ENCODE results near the gene NHSL2. TPM values are rescaled to one million over a fixed set of nuclear protein-coding genes. Genes with fewer than 3 reads are reported as not detected.

Gene NHSL2
- total RNA-seq, 1 experiment from 2014 or later: not detected

- TF ChIP-seq CTCF (conservative IDR thresholded peaks at IDR 0.05): no peak
- no peak for TF ChIP-seq EZH2 (IDR thresholded peaks at IDR 0.05; ENCODE audit: low read depth)
- no peak overlapping the region for H2AFZ ChIP-seq
- H3F3A ChIP-seq (ENCODE audit: insufficient read depth, low read depth): no peaks in the 10 kb centered on the region
- no TSS peak for BruUV-seq (replicated peaks)
- H3K36me3 ChIP-seq (ENCODE audit: low read depth): no peaks in the 10 kb centered on the region
- CTCF ChIA-PET: no interaction called here
- H3K9me3 ChIP-seq (ENCODE audit: insufficient read depth, low read depth): no peaks in the 10 kb centered on the region
- peaks cover 58% of the 10 kb centered on the region for H3K27me3 ChIP-seq (ENCODE audit: insufficient read depth, low read depth)
- no peaks in the 10 kb centered on the region for H3K9me2 ChIP-seq (ENCODE audit: insufficient read depth)
- POLR2A ChIA-PET (ENCODE audit: unreplicated experiment): no interaction called here
- intact Hi-C loops (cut with micrococcal nuclease; ENCODE audit: unreplicated experiment): no loop called here
- no peak overlapping the region for H3K4me2 ChIP-seq
- H4K20me1 ChIP-seq (ENCODE audit: insufficient read depth): no peaks in the 10 kb centered on the region
- no peaks in the 10 kb centered on the region for H3K4me1 ChIP-seq (replicated peaks; ENCODE audit: insufficient read depth)
- DNase-seq: no peak
- no peak overlapping the region for H3K4me3 ChIP-seq
- no peaks in the 10 kb centered on the region for H3K79me2 ChIP-seq (ENCODE audit: low read depth)
- no peak overlapping the region for H3K27ac ChIP-seq
Observed at GRCh38 chrX:71927040-71927439, 16.4 kb downstream of the NHSL2 start.

GRCh38 chrX:71928856-71929255 lies 18.2 kb downstream of the NHSL2 start:
- intact Hi-C loops (cut with micrococcal nuclease; ENCODE audit: unreplicated experiment): no loop called here
- no peak for TF ChIP-seq CTCF (conservative IDR thresholded peaks at IDR 0.05)

GRCh38 chrX:71930298-71930697 lies 19.7 kb downstream of the NHSL2 start:
- POLR2A ChIA-PET (ENCODE audit: unreplicated experiment): no interaction called here

More at GRCh38 chrX:71928856-71929255, 18.2 kb downstream of the NHSL2 start:
- ChIA-PET POLR2A (ENCODE audit: unreplicated experiment) (no interaction called here), CTCF (no interaction called here)
- H4K20me1 ChIP-seq (ENCODE audit: insufficient read depth): no peaks in the 10 kb centered on the region
- H3K4me2 ChIP-seq: no peak overlapping the region
- no peaks in the 10 kb centered on the region for H3K36me3 ChIP-seq (ENCODE audit: low read depth)
- H3K27me3 ChIP-seq (ENCODE audit: insufficient read depth, low read depth): peaks cover 65% of the 10 kb centered on the region
- H3K79me2 ChIP-seq (ENCODE audit: low read depth): no peaks in the 10 kb centered on the region
- H2AFZ ChIP-seq: no peak overlapping the region
- H3K9me3 ChIP-seq (ENCODE audit: insufficient read depth, low read depth): no peaks in the 10 kb centered on the region
- H3K9me2 ChIP-seq (ENCODE audit: insufficient read depth): no peaks in the 10 kb centered on the region
- no peak overlapping the region for H3K27ac ChIP-seq
- no peaks in the 10 kb centered on the region for H3K4me1 ChIP-seq (replicated peaks; ENCODE audit: insufficient read depth)
- H3K4me3 ChIP-seq: no peak overlapping the region
- H3F3A ChIP-seq (ENCODE audit: insufficient read depth, low read depth): no peaks in the 10 kb centered on the region
- no peak for DNase-seq
- no TSS peak for BruUV-seq (replicated peaks)

More at GRCh38 chrX:71930298-71930697, 19.7 kb downstream of the NHSL2 start:
- intact Hi-C loops (cut with micrococcal nuclease; ENCODE audit: unreplicated experiment): no loop called here
- CTCF ChIA-PET: no interaction called here
- Histone ChIP-seq H3K9me3 (ENCODE audit: insufficient read depth, low read depth) (no peaks in the 10 kb centered on the region), H3F3A (ENCODE audit: insufficient read depth, low read depth) (no peaks in the 10 kb centered on the region), H3K27me3 (ENCODE audit: insufficient read depth, low read depth) (peaks cover 66% of the 10 kb centered on the region), H3K27ac (no peak overlapping the region), H3K36me3 (ENCODE audit: low read depth) (no peaks in the 10 kb centered on the region), H4K20me1 (ENCODE audit: insufficient read depth) (no peaks in the 10 kb centered on the region), H3K9me2 (ENCODE audit: insufficient read depth) (no peaks in the 10 kb centered on the region), H2AFZ (no peak overlapping the region), H3K79me2 (ENCODE audit: low read depth) (no peaks in the 10 kb centered on the region), H3K4me3 (no peak overlapping the region), H3K4me2 (no peak overlapping the region), H3K4me1 (replicated peaks; ENCODE audit: insufficient read depth) (no peaks in the 10 kb centered on the region)
- BruUV-seq (replicated peaks): no TSS peak
- no peak for DNase-seq
- TF ChIP-seq CTCF (conservative IDR thresholded peaks at IDR 0.05): no peak
- no peak for TF ChIP-seq EZH2 (IDR thresholded peaks at IDR 0.05; ENCODE audit: low read depth)

Data from PC-9 (cell line).